A549 (cell line): ENCODE results near the gene SLC34A1. TPM values are rescaled to one million over a fixed set of nuclear protein-coding genes. Genes with fewer than 3 reads are reported as not detected.
A peak's percentile ranks its signal among the peaks of the same experiment; 100 is the strongest.

Experiments
- ATAC-seq, 2 experiments: fragments of 200-7000 bp in 1 of 2; fragments of >200 bp in 1 of 2; cut with Nextera tagmentation in 1 of 2; cut with Tn5 transposase in 1 of 2; 3 replicates each; pipeline versions ENCODE4 v1.8.0 to v1.9.1; 2018 to 2020; ENCODE audit warnings: mild to moderate bottlenecking in 1 of 2, moderate library complexity in 1 of 2
- CTCF ChIA-PET: fragments of 300-600 bp; sonication (Branson Sonifier 250); formaldehyde crosslinking; extraction: SDS; loops from one replicate; lab custom pipeline; 2021; ENCODE audit warnings: antibody characterized with exemption, inconsistent platforms; lab: Yijun Ruan, JAX
- POLR2A ChIA-PET: fragments of 350-600 bp; formaldehyde crosslinking; extraction: SDS; loops from one replicate; lab custom pipeline; 2021; ENCODE audit warnings: antibody characterized with exemption, inconsistent platforms; lab: Yijun Ruan, JAX
- DNase-seq, 2 experiments: peaks; one replicate each; pipeline versions ENCODE4 v3.0.0 to v3.0.0-alpha.2; 2011 to 2016; ENCODE audit warnings: low read depth in 1 of 2, low spot score in 1 of 2
- FAIRE-seq: peaks from 2 replicates; lab custom pipeline; 2011; peaks lifted over from hg19 to GRCh38; lab: Jason Lieb, UNC
- H3K27ac ChIP-seq, 2 experiments: fragments of >200 bp; sonication (Bioruptor Twin); formaldehyde crosslinking; 3 replicates each; pipeline ENCODE4 v1.5.1; 2016 to 2017
- H3K4me1 ChIP-seq: fragments of >200 bp; sonication (Bioruptor Twin); formaldehyde crosslinking; 3 replicates; pipeline ENCODE4 v1.6.1; 2016
- H3K4me2 ChIP-seq: fragments of >200 bp; sonication (Bioruptor Twin); formaldehyde crosslinking; 3 replicates; pipeline ENCODE4 v1.6.1; 2016
- H3K4me3 ChIP-seq: fragments of >200 bp; sonication (Bioruptor Twin); formaldehyde crosslinking; 3 replicates; pipeline ENCODE4 v1.5.1; 2016
- H3K9me3 ChIP-seq: fragments of >200 bp; sonication (Bioruptor Twin); formaldehyde crosslinking; 3 replicates; pipeline ENCODE4 v1.6.1; 2016
- CBX2 ChIP-seq: fragments of 200-600 bp; sonication (generic); IDR thresholded peaks from 2 replicates; pipeline ENCODE4 v1.6.1; 2016; ENCODE audit warnings: low read depth, mild to moderate bottlenecking, borderline replicate concordance
- CHD4 ChIP-seq: fragments of 200-600 bp; sonication (generic); IDR thresholded peaks from 2 replicates; pipeline ENCODE4 v1.6.1; 2016; ENCODE audit warnings: antibody characterized with exemption, mild to moderate bottlenecking, borderline replicate concordance
- FOXS1 ChIP-seq: fragments of 250-450 bp; sonication (Bioruptor Pico); IDR thresholded peaks from 2 replicates; pipeline ENCODE4 v1.5.0; 2020; ENCODE audit warnings: mild to moderate bottlenecking, moderate library complexity
- JUN ChIP-seq, 2 experiments: fragments of >200 bp; sonication (Bioruptor Twin); formaldehyde crosslinking; IDR thresholded peaks; 2 replicates in 1 of 2; 3 replicates in 1 of 2; pipeline ENCODE4 v1.6.1; 2016 to 2017
- JUNB ChIP-seq: fragments of >200 bp; sonication (Bioruptor Twin); formaldehyde crosslinking; IDR thresholded peaks from 2 replicates; pipeline ENCODE4 v1.6.1; 2016
- MAFK ChIP-seq: fragments of 450-650 bp; IDR thresholded peaks from 2 replicates; pipeline ENCODE4 v1.6.1; 2014; ENCODE audit not compliant: partially characterized antibody
- NR3C1 ChIP-seq: fragments of >200 bp; sonication (Bioruptor Twin); formaldehyde crosslinking; IDR thresholded peaks from 3 replicates; pipeline ENCODE4 v1.6.1; 2017
- PHF8 ChIP-seq: fragments of 200-600 bp; sonication (generic); IDR thresholded peaks from 2 replicates; pipeline ENCODE4 v1.6.1; 2016; ENCODE audit warnings: low read depth, mild to moderate bottlenecking, antibody characterized with exemption, moderate library complexity, borderline replicate concordance
- POLR2A ChIP-seq: IDR thresholded peaks from 2 replicates; pipeline ENCODE4 v1.6.1; 2012; ENCODE audit warnings: mild to moderate bottlenecking, low read length
- RAD21 ChIP-seq, 2 experiments: fragments of >200 bp in 1 of 2; sonication (Bioruptor Twin) in 1 of 2; formaldehyde crosslinking in 1 of 2; IDR thresholded peaks in 1 of 2; conservative IDR thresholded peaks in 1 of 2; 2 replicates in 1 of 2; 3 replicates in 1 of 2; pipeline ENCODE4 v1.6.1; 2012 to 2018; ENCODE audit warnings: inconsistent platforms in 1 of 2
- RNF2 ChIP-seq: fragments of 200-600 bp; sonication (generic); IDR thresholded peaks from 2 replicates; pipeline ENCODE4 v1.6.1; 2016; ENCODE audit warnings: low read depth, mild to moderate bottlenecking, antibody characterized with exemption, moderate library complexity, borderline replicate concordance
- SMC3 ChIP-seq: fragments of >200 bp; sonication (Bioruptor Twin); formaldehyde crosslinking; IDR thresholded peaks from 3 replicates; pipeline ENCODE4 v1.6.1; 2018; ENCODE audit warnings: inconsistent platforms
- ZC3H11A ChIP-seq: fragments of 450-650 bp; IDR thresholded peaks from 2 replicates; pipeline ENCODE4 v1.6.1; 2014; ENCODE audit warnings: antibody characterized with exemption, mild to moderate bottlenecking
- WGBS: methylation state at CpG from one replicate; pipeline ENCODE4 v1.1.6; 2017; ENCODE audit errors: missing lambda C conversion rate; 5-methylcytosine and 5-hydroxymethylcytosine counted together
- polyA plus RNA-seq, 4 experiments: library from polyadenylated mRNA; depleted of rRNA in 3 of 4; stranded (reverse); fragments of >200 nt; fragmentation: RNase III in 1 of 4; extraction: RNeasy Plus Mini Kit Qiagen cat#74134 plus additional on column Dnase treatment in 1 of 4; gene quantifications; 2 replicates in 3 of 4; 3 replicates in 1 of 4; pipeline ENCODE4 v1.2.3, GENCODE V29; 2011 to 2017
- TF ChIP-seq, protein P1 (sequence below): fragments of >200 bp; sonication (Bioruptor Twin); formaldehyde crosslinking; IDR thresholded peaks from 3 replicates; pipeline ENCODE4 v1.5.1; 2016
- TF ChIP-seq, protein P2 (sequence below): IDR thresholded peaks from 2 replicates; pipeline ENCODE4 v1.6.1; 2012; ENCODE audit warnings: low read depth, borderline replicate concordance
- TF ChIP-seq, protein P3 (sequence below): IDR thresholded peaks from 2 replicates; pipeline ENCODE4 v1.6.1; 2012

The SLC34A1 gene
- polyA plus RNA-seq, 2 of the 4 experiments (the other 2 are of a cell fraction): 0.03 TPM; not detected in 1

DNA sequence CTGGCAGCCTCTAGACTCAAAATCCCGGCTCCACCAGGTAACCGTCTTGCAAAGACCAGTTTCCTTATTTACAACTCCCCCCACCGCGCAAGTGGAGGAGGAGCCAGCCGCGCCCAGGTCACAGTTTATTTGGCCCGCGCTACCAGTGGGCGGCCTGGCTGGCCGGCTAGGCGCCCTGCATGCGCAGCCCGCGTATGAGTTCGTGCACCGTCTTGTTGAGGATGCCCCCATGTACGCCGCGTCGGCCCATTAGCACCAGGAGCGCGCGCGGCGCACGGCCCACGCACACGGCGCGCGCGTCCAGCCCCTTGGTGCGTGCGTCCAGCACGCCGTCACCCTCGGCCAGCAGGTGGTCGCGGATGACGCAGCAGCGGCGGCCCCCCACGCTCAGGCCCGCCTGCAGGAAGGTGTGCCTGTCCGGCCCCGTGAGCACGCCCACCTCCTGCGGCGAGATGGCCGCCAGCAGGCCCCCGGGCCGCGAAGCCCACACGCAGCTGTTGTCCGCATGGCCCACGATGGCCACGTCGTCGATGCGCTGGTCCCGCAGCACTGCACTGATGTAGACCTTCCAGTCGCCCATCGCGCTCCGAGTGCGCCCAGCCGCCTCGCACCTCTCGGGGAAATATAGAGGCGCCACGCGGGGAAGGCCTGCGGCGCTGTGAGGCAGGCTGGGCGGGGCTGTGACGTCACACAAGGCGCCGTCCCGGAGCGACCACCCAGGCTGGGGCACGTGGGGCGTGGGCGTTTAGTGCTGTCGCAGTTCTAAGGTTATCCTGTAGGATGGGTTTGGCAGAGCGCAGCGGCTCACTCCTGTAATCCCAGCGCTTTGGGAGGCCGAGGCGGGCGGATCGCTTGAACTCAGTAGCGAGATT is 16.0 kb downstream of the SLC34A1 start, which contains the start of gene PFN3:
TSS of gene PFN3 (minus strand) at position 665 of the 872 bp plus-strand sequence. CDS start at position 580, 85 bp downstream.
- H3K27ac ChIP-seq: no peak within 1 kb of the TSS
- ATAC-seq (no peak), DNase-seq (no peak)
- CTCF ChIA-PET: interaction anchor here (3.7 to 43.1 kb wide), 5 partner anchors 16 to 286 kb away, joined by 17 to 1107 read pairs (median 131); partner anchors contain the start of genes PDLIM7, PRR7 and SLC34A1
- TF ChIP-seq MAFK: no peak
- TF ChIP-seq RAD21 (conservative IDR thresholded peaks at IDR 0.05 in 1 of 2, IDR thresholded peaks at IDR 0.05 in 1 of 2): no peak
- no peak for TF ChIP-seq PHF8
- TF ChIP-seq FOXS1 (CRISPR knock-in tag): no peak
- TF ChIP-seq, all 56 proteins: peak for 0
- 94% methylated on average over 76 of the region's 92 CpGs for WGBS
- Histone ChIP-seq H3K9me3 (no peaks in the 10 kb centered on the region), H3K4me2 (no peak within 1 kb of the TSS), H3K4me1 (peaks cover 11% of the 10 kb centered on the region; the same call in 2 of the 3 replicates), H3K4me3 (no peak within 1 kb of the TSS)
- POLR2A ChIA-PET: no interaction called here
- FAIRE-seq: no peak

DNA sequence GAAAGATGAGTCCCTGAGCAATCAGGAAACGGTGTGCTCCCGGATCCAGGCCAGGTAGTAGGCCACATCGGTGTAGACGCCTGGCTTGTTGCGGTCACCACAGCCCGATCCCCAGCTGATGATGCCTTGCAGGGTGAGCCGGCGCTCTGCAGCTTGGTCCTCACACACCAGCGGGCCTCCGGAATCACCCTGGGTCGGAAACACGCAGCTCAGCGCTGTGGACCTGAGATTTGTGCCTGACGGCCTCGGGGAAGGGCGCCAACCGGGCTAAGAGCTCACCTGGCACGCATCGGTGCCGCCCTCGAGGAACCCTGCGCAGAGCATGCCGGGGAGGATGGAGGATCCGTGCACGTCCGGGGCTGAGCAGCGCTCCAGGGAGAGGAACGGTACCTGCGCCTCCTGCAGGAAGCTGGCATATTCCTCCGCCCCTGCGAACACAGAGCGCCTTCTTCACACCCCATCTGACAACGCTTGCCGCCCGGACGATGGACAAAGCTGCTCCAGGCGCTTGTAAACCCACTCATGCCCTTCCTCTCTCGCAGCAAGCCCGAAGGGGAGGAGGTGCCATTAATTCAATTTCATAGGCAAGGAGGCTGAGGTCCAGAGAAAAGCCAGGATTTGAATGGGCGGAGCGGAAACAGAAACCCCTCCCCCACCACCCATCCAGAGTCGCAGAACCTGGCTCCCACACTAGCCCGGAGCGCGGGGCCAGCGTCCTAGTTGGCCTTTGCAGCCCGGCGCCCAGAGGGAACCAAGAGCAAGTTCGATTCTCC is 18.2 kb downstream of the SLC34A1 start:
- FAIRE-seq: no peak
- no peak for TF ChIP-seq JUNB
- peak in 1 of 2 experiments; percentile 58; a peak in 1 of 5 replicates for TF ChIP-seq JUN (IDR thresholded peaks at IDR 0.05)
- TF ChIP-seq ZC3H11A: no peak
- TF ChIP-seq MAFK: no peak
- peak; percentile 48 for TF ChIP-seq POLR2A
- peak; percentile 52 to 58 for TF ChIP-seq RAD21 (conservative IDR thresholded peaks at IDR 0.05 in 1 of 2, IDR thresholded peaks at IDR 0.05 in 1 of 2)
- TF ChIP-seq, protein P1, sequence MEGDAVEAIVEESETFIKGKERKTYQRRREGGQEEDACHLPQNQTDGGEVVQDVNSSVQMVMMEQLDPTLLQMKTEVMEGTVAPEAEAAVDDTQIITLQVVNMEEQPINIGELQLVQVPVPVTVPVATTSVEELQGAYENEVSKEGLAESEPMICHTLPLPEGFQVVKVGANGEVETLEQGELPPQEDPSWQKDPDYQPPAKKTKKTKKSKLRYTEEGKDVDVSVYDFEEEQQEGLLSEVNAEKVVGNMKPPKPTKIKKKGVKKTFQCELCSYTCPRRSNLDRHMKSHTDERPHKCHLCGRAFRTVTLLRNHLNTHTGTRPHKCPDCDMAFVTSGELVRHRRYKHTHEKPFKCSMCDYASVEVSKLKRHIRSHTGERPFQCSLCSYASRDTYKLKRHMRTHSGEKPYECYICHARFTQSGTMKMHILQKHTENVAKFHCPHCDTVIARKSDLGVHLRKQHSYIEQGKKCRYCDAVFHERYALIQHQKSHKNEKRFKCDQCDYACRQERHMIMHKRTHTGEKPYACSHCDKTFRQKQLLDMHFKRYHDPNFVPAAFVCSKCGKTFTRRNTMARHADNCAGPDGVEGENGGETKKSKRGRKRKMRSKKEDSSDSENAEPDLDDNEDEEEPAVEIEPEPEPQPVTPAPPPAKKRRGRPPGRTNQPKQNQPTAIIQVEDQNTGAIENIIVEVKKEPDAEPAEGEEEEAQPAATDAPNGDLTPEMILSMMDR: peak; percentile 68
- peak; percentile 73 for TF ChIP-seq SMC3
- TF ChIP-seq, protein P2, sequence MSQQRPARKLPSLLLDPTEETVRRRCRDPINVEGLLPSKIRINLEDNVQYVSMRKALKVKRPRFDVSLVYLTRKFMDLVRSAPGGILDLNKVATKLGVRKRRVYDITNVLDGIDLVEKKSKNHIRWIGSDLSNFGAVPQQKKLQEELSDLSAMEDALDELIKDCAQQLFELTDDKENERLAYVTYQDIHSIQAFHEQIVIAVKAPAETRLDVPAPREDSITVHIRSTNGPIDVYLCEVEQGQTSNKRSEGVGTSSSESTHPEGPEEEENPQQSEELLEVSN: peak; percentile 95
- no peak for TF ChIP-seq NR3C1
- TF ChIP-seq, protein P3, sequence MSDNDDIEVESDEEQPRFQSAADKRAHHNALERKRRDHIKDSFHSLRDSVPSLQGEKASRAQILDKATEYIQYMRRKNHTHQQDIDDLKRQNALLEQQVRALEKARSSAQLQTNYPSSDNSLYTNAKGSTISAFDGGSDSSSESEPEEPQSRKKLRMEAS: peak; percentile 97
- TF ChIP-seq, all 56 proteins: peak for 7
- WGBS: 27% methylated on average over 22 of the region's 49 CpGs
- peak; percentile 73 to 85 for ATAC-seq
- CTCF ChIA-PET: interaction anchor here (0.6 to 43.1 kb wide), 30 partner anchors 8 to 291 kb away, joined by 3 to 1107 read pairs (median 12); partner anchors contain the start of genes DBN1, GRK6, LMAN2 and PDLIM7
- H3K4me1 ChIP-seq: peaks cover 11% of the 10 kb centered on the region; the same call in 2 of the 3 replicates
- peak overlapping the region; percentile 83 to 92 for H3K27ac ChIP-seq
- peak; percentile 91 to 97 for DNase-seq
- POLR2A ChIA-PET: interaction anchor here (0.8 to 3.9 kb wide), 12 partner anchors 10 to 95 kb away, joined by 3 to 37 read pairs (median 4); partner anchors contain the start of genes GRK6 and PDLIM7
- H3K4me2 ChIP-seq: peak overlapping the region; percentile 97
- H3K9me3 ChIP-seq: no peaks in the 10 kb centered on the region
- H3K4me3 ChIP-seq: peak overlapping the region; percentile 60

DNA sequence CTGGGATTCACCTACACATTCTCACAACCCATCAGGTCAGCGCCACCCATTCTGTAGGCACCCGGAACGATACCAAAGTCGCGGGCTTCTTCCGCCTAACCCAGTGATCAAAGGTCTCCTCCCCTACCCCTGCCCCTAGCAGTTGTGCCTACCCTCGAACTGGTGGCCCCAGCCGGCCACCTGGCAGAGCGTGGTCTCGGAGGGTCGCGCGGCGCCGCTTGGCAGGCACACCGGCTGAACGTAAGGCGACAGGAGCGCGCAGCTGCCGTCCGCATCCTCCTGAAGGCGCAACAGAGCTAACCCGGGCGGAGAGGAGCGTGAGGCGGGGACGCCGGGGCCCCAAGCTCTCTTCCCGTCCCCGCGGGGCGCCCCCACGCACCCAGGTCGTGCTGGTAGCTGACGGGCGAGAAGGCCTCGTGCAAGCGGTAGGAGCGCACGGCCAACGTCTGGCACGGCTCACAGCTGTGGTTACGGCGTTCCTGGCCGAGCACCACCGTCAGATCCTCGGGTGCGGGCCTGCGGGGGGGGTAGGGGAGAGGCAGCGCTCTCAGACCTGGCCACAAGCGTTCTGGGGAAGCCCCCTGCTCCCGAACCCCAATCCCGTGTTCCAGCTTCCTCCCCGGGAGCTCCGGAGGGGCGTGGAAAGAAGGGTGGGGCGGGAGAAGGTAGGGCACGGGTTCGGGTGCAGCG is 19.0 kb downstream of the SLC34A1 start:
- FAIRE-seq (no peak), ATAC-seq (peak; percentile 54 to 66)
- peaks cover 11% of the 10 kb centered on the region; the same call in 2 of the 3 replicates for H3K4me1 ChIP-seq
- H3K4me2 ChIP-seq: peak overlapping the region; percentile 97
- POLR2A ChIA-PET: interaction anchor here (0.8 to 3.9 kb wide), 12 partner anchors 11 to 94 kb away, joined by 3 to 37 read pairs (median 5); partner anchors contain the start of genes GRK6, LMAN2 and PDLIM7
- CTCF ChIA-PET: interaction anchor here (0.6 to 43.1 kb wide), 31 partner anchors 7 to 292 kb away, joined by 3 to 1107 read pairs (median 11); partner anchors contain the start of genes DBN1, GRK6, LMAN2 and PDLIM7
- 0 out of 2 replicates have a peak, but pooled peaks have one; percentile 33 for TF ChIP-seq CHD4
- no peak for TF ChIP-seq CBX2
- peak; percentile 62; the same call in 1 of the 2 replicates for TF ChIP-seq RNF2
- TF ChIP-seq, all 56 proteins: peak for 2
- Histone ChIP-seq H3K4me3 (peak overlapping the region; percentile 60), H3K27ac (peak overlapping the region; percentile 83 to 92), H3K9me3 (no peaks in the 10 kb centered on the region)
- peak; percentile 54 to 59 for DNase-seq
- WGBS: 2% methylated on average over 30 of the region's 61 CpGs
